NT2/D1 (cell line): ENCODE measurements around the gene CREG1.

Experiments
- SUZ12 ChIP-seq: IDR thresholded peaks from 2 replicates; pipeline ENCODE4 v1.6.1; 2011; ENCODE audit not compliant: insufficient read length, insufficient read depth; ENCODE audit errors: extremely low read depth
- YY1 ChIP-seq: IDR thresholded peaks from 2 replicates; pipeline ENCODE4 v1.6.1; 2011; ENCODE audit not compliant: insufficient read length, insufficient read depth
- ZNF274 ChIP-seq: IDR thresholded peaks from 2 replicates; pipeline ENCODE4 v1.6.1; 2011; ENCODE audit warnings: mild to moderate bottlenecking, low read depth, low read length

DNA sequence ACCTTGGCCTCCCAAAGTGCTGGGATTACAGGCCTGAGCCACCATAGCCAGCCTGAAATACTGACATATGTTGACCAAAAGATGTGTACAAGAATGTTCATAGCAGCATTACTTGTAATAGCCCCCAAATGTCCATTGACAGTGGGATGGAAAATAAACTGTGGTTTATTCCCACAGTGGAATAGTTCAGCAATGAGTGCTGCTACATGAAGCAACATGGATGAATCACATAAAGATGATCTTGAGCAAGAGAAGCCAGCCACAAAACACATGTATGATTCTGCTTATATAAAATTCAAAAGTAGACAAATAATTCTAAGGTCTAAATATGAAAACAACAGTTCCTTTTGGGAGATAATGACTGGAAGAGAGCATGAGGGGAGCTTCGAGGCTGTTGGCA is 9.1 kb upstream of the CREG1 start:
- TF ChIP-seq SUZ12 = no peak
- TF ChIP-seq YY1 = no peak
- no peak for TF ChIP-seq ZNF274
